ENCODE measurements around the gene EHF.

The EHF gene

DNA sequence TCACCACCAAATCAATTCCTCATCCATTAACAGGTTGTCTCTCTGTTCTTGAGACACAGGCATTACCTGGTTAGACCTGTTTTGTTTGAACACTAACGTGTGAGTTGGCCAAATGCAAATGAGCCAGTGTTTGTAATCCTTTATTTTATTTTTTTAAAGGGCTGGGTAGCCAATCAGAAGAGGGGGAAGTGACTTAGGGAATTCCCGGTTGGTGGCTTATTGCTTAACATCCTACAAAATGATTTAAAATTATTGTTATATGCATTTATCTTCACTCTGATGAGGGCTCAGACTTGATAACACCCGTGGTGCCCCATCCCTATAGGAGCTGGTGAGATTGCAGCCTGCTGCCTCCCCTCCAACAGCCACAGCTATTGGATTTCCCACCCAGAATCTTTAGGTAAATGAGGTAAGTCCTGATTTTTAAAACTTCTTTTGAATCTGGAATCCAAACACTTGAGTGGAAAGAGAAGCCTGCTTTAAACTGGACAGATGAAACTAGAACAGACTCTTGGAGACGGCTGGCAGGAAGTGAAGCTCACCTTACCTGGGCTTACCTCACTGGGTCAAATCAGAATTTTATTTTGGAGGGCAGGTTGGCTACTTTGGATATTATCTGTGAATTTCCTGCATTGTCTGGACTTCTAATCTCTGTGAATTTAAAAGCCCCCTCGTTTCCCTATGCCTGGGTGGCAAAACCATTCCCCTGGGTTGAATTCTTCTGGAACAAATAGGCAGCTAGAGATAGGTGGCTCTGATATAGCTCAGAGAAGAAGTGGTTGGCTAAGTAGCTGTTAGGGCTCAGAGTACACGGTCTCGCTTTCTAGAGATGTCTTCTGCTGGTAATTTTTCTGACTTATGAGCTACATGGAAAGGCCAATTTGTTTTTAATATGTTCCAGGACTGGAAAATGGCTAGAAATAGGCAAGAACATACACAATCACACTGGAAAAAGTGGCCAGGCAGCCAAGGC lies at the start of gene EHF:
Gene EHF (plus strand): TSS at position 274 of the 973 bp plus-strand sequence. CDS start 21,538 bp downstream, outside the sequence.
- no peak for DNase-seq
- Histone ChIP-seq H3K9me3 (no peaks in the 10 kb centered on the region), H3K27ac (no peak within 1 kb of the TSS), H3K4me3 (no peak within 1 kb of the TSS), H3K27me3 (peaks cover 0 to 8% of the 10 kb centered on the region in 2 donors), H3K36me3 (no peaks in the 10 kb centered on the region), H3K4me1 (no peaks in the 10 kb centered on the region)
- intact Hi-C loops (cut with DNase I; ENCODE audit: low total_unique reads), result no loop called here
- TF ChIP-seq, protein P1, sequence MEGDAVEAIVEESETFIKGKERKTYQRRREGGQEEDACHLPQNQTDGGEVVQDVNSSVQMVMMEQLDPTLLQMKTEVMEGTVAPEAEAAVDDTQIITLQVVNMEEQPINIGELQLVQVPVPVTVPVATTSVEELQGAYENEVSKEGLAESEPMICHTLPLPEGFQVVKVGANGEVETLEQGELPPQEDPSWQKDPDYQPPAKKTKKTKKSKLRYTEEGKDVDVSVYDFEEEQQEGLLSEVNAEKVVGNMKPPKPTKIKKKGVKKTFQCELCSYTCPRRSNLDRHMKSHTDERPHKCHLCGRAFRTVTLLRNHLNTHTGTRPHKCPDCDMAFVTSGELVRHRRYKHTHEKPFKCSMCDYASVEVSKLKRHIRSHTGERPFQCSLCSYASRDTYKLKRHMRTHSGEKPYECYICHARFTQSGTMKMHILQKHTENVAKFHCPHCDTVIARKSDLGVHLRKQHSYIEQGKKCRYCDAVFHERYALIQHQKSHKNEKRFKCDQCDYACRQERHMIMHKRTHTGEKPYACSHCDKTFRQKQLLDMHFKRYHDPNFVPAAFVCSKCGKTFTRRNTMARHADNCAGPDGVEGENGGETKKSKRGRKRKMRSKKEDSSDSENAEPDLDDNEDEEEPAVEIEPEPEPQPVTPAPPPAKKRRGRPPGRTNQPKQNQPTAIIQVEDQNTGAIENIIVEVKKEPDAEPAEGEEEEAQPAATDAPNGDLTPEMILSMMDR (IDR thresholded peaks at IDR 0.05), result no peak

DNA sequence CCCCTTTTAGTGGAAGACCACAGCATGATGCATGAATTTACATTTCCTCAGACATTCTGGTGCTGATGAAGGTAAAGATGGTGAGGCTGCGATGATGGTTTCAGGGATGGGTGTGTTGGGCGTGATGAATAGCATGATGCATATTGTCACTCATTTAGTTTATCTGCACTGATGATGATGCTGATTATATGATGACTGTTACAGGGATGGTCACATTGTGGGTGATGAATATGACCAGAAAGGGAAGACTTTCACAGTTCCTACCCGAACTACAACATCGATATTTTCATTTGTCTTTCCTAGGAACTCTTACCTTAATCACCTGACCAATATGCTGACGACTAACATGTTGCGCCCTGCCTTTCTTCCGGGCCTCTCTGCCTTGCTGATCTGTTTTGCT lies 47.4 kb upstream of the EHF start:
- Histone ChIP-seq H3K36me3 (no peaks in the 10 kb centered on the region), H3K27ac (no peak overlapping the region), H3K27me3 (peaks cover 0 to 23% of the 10 kb centered on the region in 2 donors), H3K4me1 (no peaks in the 10 kb centered on the region), H3K4me3 (no peak overlapping the region), H3K9me3 (no peaks in the 10 kb centered on the region)
- no peak for DNase-seq
- TF ChIP-seq, protein P1 (IDR thresholded peaks at IDR 0.05), result no peak
- intact Hi-C loops (cut with DNase I; ENCODE audit: low total_unique reads), result no loop called here

DNA sequence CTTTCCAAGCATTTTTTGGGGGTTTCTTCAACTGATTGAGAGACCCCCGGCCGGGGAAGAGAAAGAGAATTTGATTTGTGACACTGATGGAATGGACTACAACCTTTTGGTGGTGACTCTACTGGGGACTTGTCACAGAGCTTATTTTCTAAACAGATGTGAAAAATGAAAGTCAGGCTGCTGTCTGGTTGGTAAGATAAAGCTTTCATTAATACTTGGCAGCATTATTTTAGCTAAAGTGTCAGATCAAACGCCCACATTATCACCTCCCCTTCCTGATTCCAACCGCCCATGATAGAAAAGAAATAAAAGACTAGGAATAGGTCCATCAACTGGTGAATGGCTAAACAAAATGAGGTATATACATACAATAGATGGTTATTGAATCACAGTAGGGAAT lies 45.6 kb upstream of the EHF start:
- no peak for DNase-seq
- no peaks in the 10 kb centered on the region for H3K9me3 ChIP-seq
- intact Hi-C loops (cut with DNase I; ENCODE audit: low total_unique reads), result no loop called here
- H3K4me3 ChIP-seq, result no peak overlapping the region
- no peaks in the 10 kb centered on the region for H3K4me1 ChIP-seq
- peaks cover 0 to 25% of the 10 kb centered on the region in 2 donors for H3K27me3 ChIP-seq
- no peaks in the 10 kb centered on the region for H3K36me3 ChIP-seq
- TF ChIP-seq, protein P1 (IDR thresholded peaks at IDR 0.05), result no peak
- no peak overlapping the region for H3K27ac ChIP-seq

DNA sequence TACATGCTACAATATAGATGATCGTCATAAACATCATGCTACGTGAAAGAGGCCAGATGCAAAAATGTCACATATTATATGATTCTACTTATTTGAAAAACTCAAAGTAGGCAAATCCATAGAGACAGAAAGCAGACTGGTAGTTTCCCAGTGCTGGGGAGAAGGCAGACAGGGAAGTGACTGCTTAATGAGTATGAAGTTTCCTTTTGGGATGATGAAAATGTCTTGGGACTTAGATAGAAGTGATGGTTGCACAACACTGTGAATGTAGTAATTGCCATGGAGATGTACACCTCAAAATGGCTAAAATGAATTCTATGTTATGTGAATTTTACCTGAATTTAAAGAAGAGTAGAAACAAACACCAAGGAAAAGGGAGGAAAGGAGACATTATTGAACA lies 45.2 kb upstream of the EHF start:
- H3K27ac ChIP-seq, result no peak overlapping the region
- TF ChIP-seq, protein P1 (IDR thresholded peaks at IDR 0.05), result no peak

DNA sequence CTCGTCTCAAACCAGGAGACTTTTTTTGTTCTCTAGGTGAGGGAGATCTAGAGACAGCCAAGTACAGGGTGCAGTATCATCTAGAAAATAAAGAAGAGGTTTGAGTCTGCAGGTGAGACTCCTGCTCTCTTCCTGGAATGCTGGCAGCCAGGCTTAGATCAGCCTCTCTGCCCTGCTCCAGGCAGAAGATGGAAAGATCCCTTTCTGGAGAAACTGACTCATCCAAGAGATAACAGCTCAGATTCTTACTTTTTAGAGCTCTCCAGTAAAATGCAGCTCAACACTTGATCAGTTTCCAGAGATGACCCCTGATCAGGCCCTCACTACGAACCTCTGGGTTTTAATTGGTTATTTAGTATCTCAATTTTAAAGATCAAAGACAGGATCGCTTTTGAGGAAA lies 44.6 kb upstream of the EHF start:
- Histone ChIP-seq H3K27me3 (peaks cover 0 to 22% of the 10 kb centered on the region in 2 donors), H3K4me1 (no peaks in the 10 kb centered on the region), H3K9me3 (no peaks in the 10 kb centered on the region), H3K36me3 (no peaks in the 10 kb centered on the region), H3K27ac (no peak overlapping the region), H3K4me3 (no peak overlapping the region)
- intact Hi-C loops (cut with DNase I; ENCODE audit: low total_unique reads), result no loop called here
- TF ChIP-seq, protein P1 (IDR thresholded peaks at IDR 0.05), result no peak
- DNase-seq, result no peak

More for the DNA sequence above, 45.2 kb upstream of the EHF start:
- intact Hi-C loops (cut with DNase I; ENCODE audit: low total_unique reads), result no loop called here
- H3K9me3 ChIP-seq, result no peaks in the 10 kb centered on the region
- H3K36me3 ChIP-seq, result no peaks in the 10 kb centered on the region
- no peak overlapping the region for H3K4me3 ChIP-seq
- no peak for DNase-seq
- peaks cover 0 to 23% of the 10 kb centered on the region in 2 donors for H3K27me3 ChIP-seq
- no peaks in the 10 kb centered on the region for H3K4me1 ChIP-seq

Data from tibial artery (tissue), 4 donors.